ENCODE measurements around the gene RNF26. TPM values are rescaled to one million over a fixed set of nuclear protein-coding genes. Genes with fewer than 3 reads are reported as not detected.

The RNF26 gene
- total RNA-seq, 4 donors from 2014 or later = 6.7 to 16.8 (median 13.1) TPM

DNA sequence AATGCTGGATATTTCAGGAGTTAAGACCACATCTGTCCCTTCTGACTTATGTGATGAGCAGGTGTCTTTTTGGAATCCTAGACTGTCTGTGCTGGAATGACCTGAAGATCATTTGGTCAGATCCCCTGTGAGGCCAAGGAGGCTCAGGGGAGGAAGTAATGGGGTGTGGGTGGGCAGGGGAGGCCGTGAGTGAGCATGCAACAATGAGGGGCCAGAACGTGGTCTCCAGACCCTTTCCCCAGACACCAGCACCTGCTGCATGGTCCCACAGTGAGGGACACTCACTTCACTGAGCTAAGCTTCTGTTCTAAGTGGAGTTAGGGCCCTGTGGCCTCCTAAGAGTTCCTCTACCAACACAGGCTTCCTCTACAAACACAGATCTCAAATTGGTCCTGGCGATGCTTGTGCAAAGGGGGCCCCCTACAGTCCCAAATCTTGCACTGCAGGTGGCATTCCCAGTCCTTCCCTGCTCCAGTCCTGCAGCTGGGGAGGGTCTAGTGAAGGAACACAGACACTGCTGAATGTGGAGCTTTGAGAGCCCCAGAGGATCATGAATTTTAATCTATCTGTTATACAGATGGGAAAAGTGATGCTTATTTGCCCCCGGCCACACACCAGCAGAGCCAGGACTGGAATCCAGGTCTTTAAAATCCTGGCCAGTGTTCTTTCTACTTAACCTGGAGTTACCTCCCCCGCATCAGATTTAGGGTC lies 39.7 kb downstream of the RNF26 start:
- WGBS, 2 donors = 53 to 58% methylated on average over 5 of the region's 5 CpGs
- H3K4me3 ChIP-seq (ENCODE audit: low read depth, poor library complexity, severe bottlenecking) = no peak overlapping the region
- peak; percentile 60 to 89 for DNase-seq (ENCODE audit: low spot score in 2 of 2)
- intact Hi-C loops (cut with DNase I; ENCODE audit: low total_unique reads) = no loop called here
- no peak for TF ChIP-seq POLR2A (IDR thresholded peaks at IDR 0.05)
- TF ChIP-seq, protein P1, sequence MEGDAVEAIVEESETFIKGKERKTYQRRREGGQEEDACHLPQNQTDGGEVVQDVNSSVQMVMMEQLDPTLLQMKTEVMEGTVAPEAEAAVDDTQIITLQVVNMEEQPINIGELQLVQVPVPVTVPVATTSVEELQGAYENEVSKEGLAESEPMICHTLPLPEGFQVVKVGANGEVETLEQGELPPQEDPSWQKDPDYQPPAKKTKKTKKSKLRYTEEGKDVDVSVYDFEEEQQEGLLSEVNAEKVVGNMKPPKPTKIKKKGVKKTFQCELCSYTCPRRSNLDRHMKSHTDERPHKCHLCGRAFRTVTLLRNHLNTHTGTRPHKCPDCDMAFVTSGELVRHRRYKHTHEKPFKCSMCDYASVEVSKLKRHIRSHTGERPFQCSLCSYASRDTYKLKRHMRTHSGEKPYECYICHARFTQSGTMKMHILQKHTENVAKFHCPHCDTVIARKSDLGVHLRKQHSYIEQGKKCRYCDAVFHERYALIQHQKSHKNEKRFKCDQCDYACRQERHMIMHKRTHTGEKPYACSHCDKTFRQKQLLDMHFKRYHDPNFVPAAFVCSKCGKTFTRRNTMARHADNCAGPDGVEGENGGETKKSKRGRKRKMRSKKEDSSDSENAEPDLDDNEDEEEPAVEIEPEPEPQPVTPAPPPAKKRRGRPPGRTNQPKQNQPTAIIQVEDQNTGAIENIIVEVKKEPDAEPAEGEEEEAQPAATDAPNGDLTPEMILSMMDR (IDR thresholded peaks at IDR 0.05) = no peak

DNA sequence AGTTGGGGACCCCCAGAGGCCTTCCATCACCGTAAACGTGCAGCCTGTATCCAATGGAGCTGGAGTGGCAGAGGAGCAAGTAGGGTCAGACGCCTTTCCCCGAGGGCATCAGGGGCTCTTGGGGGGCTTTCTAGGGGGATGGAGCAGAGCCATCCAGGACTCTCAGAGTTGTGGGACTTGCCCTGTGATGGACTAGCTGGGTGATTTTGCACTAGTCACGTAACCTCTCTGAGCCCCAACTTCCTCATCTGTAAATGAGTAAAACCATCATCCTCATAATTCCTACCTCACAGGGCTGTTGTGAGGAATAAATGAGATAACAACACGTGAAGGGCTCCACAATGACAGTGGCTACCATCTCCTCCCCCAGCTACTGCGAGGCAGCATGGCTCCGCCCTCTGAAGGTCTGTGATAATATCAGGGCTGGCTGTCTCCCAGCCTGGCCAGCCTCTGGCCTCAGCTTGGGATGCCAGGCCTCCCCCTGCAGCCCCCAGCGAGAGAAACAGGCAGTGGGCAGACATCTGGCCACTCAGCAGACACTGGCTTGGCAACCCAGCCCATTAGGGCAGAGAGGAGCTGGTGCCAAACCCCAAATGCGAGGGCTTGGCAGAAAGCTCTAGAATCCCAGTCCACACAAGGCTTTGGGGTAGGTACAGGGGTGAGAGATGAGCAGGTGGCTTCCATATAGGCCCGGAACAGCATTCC lies 40.5 kb downstream of the RNF26 start:
- TF ChIP-seq, protein P1 (IDR thresholded peaks at IDR 0.05) = no peak
- TF ChIP-seq POLR2A (IDR thresholded peaks at IDR 0.05) = no peak
- intact Hi-C loops (cut with DNase I; ENCODE audit: low total_unique reads) = no loop called here
- WGBS, 2 donors = 48 to 53% methylated on average over 9 to 10 of the region's 11 CpGs
- H3K4me3 ChIP-seq (ENCODE audit: low read depth, poor library complexity, severe bottlenecking) = no peak overlapping the region
- DNase-seq (ENCODE audit: low spot score in 2 of 2) = peak; percentile 12 to 70

DNA sequence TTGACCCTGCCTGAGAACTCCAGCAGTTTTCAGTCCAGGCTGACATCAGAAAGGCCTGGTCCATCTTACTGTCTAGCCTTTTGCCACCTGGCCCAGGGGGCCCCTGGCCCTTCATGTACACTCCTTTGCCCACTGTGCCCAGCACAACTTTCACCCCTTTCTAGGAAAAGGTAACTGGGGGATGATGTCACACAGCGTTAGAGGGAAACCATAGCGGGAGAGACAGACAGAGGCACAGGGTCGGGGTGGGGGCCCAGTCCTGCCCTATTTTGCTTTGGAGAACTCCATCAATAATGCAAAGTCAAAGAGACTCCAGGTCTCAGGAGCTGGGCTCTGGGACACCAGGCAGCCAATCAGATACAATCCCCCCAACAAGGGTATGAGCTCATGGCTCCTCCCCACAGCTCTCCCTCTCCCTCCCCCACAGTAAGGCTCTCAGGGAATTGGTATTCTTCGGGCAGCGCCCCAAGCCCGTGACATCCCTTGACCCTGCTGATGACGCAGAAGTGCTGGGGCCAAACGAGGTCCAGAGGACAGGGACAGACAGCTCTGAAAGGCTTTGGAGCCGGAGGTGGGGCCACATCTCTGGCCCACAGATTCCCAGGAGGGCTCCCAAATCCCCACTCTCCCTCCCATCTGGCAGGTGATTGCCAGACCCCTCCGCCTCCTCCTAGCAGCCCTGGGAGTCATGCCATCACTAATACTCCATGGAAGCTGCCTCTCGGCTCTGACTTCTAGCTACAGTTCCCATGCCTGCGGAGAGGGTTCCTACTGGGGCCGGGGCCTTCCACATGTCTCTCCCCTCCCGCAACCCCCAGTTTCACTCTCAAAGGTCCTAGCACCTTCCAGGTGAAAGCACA lies 41.2 kb downstream of the RNF26 start:
- TF ChIP-seq POLR2A (IDR thresholded peaks at IDR 0.05) = no peak
- TF ChIP-seq, protein P1 (IDR thresholded peaks at IDR 0.05) = no peak
- H3K4me3 ChIP-seq (ENCODE audit: low read depth, poor library complexity, severe bottlenecking) = no peak overlapping the region
- intact Hi-C loops (cut with DNase I; ENCODE audit: low total_unique reads) = no loop called here
- peak; percentile 19 to 89 for DNase-seq (ENCODE audit: low spot score in 2 of 2)
- WGBS, 2 donors = 68 to 77% methylated on average over 13 to 14 of the region's 14 CpGs

DNA sequence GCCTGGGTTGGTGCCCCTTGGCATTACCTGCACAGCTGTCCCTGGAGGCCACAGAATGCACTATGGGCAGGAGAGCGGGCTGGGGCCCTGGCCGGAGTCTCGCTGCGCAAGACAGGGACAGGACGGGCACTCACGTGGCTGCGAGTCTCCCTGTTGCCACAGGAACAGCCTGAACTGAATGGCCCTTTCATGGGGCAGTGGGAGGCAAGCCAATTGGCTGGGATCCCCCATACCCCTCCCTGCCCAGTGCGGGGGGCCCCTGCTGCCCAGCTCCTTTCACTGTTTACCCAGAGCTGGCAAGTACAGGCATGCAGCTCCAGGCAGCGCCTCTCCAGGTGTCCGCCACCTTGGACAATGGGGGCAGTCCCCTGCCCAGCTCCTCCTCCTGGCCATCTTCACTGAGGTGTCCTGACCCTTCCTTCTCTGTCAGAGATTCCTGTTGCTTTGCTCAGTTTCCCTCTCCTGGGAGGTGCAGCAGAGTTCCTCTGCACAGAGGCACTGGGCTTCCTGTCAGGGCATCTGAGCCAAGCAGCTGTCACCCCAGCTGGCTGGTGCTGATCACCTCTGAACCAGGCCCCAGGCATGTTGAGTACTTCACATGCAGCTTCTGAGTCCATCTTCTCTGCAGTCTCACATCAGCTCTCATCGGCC lies 42.0 kb downstream of the RNF26 start:
- no peak for TF ChIP-seq POLR2A (IDR thresholded peaks at IDR 0.05)
- TF ChIP-seq, protein P1 (IDR thresholded peaks at IDR 0.05) = no peak
- 67 to 72% methylated on average over 6 to 11 of the region's 11 CpGs for WGBS, 2 donors
- peak; percentile 18 to 82 for DNase-seq (ENCODE audit: low spot score in 2 of 2)
- no peak overlapping the region for H3K4me3 ChIP-seq (ENCODE audit: low read depth, poor library complexity, severe bottlenecking)
- intact Hi-C loops (cut with DNase I; ENCODE audit: low total_unique reads) = no loop called here

DNA sequence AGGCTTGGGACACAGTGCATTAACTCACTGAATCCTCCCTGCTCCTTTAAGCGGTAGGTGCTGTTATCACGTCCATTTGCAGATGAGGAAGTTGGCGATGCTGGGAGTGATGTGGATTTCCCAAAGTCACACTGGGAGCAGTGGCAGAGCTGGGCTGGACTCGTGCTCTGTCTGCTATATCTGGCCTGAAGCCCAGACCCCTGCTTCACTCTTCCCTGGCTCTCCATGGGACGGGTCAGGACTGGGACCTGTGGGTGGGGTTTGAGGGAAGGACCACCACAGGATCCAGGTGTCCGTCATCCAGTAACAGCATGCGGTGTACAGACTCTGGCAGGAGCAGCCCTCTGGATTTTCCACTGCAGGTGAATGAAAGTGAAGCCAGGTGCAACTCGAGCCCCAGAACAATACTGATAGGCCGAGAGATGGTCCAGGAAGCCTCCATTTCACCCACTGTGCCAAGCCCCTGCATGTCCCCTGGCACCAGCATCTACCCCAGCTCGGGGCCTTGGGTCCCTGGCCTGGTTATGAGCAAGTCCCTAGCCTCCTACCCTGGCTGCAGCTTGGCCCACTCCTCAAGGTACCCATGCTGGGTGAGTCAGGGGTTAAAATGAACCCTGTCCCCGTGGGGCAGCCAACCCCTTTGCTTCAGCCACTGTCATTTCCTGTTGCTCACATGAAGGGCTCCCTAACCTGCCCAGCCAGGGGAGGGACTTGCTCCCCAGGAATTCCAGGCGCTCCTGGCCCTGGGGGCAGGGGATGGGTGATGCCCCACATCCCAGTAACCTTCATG lies 43.0 kb downstream of the RNF26 start:
- WGBS, 2 donors = 61% methylated on average over 12 of the region's 12 CpGs
- intact Hi-C loops (cut with DNase I; ENCODE audit: low total_unique reads) = no loop called here
- DNase-seq (ENCODE audit: low spot score in 2 of 2) = peak; percentile 13 to 79
- no peak overlapping the region for H3K4me3 ChIP-seq (ENCODE audit: low read depth, poor library complexity, severe bottlenecking)
- TF ChIP-seq, protein P1 (IDR thresholded peaks at IDR 0.05) = no peak
- no peak for TF ChIP-seq POLR2A (IDR thresholded peaks at IDR 0.05)

All from lower leg skin (tissue), 4 donors.